ENCODE measurements around the gene VIM. TPM values are rescaled to one million over a fixed set of nuclear protein-coding genes. Genes with fewer than 3 reads are reported as not detected.
"Not testable (repeated sequence)": the region's sequence is repeated elsewhere in the genome, so short reads cannot be mapped to it uniquely, and the experiment has no call there.

Gene VIM
- total RNA-seq, 2 donors from 2014 or later: 539 to 1,025 TPM

GRCh38 chr10:17263580-17263979, 35.5 kb downstream of the VIM start:
- DNase-seq: no peak

DNA sequence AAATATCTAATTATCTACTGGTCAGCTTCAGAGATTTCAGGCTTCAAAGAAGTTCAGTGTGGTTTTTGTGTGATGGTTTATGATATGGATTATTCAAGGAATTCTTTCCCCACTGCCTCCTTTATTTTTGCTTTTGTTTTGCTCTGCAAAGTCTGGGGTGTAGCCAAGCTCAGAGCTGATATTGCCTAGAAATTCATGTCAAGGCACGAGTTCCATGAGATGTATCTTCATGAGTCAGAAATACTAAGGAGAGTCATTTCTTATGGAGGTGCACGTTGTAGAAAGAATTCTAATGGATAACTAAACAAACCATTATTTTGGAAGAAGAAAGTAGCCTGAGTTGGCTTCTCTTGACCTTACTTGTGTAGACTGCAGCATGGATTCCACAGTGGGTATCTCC, 37.4 kb downstream of the VIM start:
- Histone ChIP-seq H3K4me1 (no peaks in the 10 kb centered on the region), H3K36me3 (replicated peaks in 1 of 2; ENCODE audit: insufficient read depth in 1 of 2, low read depth in 2 of 2) (no peaks in the 10 kb centered on the region), H3K27ac (no peak overlapping the region), H3K27me3 (no peaks in the 10 kb centered on the region), H3K9me3 (peaks cover 0 to 16% (median 0%) of the 10 kb centered on the region in 3 donors), H3K4me3 (no peak overlapping the region)
- WGBS, 2 donors: 56 to 73% methylated on average over 2 of the region's 2 CpGs
- ATAC-seq (no peak), DNase-seq (no peak)
- TF ChIP-seq CTCF (IDR thresholded peaks at IDR 0.05) (no peak), POLR2A (IDR thresholded peaks at IDR 0.05) (no peak)
- intact Hi-C loops (cut with DNase I): no loop called here

More at GRCh38 chr10:17263580-17263979, 35.5 kb downstream of the VIM start:
- Histone ChIP-seq H3K9me3 (peaks cover 0 to 16% (median 0%) of the 10 kb centered on the region in 3 donors), H3K27ac (no peak overlapping the region), H3K36me3 (replicated peaks in 1 of 2; ENCODE audit: insufficient read depth in 1 of 2, low read depth in 2 of 2) (no peaks in the 10 kb centered on the region), H3K4me1 (no peaks in the 10 kb centered on the region), H3K27me3 (no peaks in the 10 kb centered on the region), H3K4me3 (no peak overlapping the region)
- WGBS, 2 donors: 79 to 86% methylated on average over 8 of the region's 8 CpGs
- intact Hi-C loops (cut with DNase I): no loop called here
- no peak for TF ChIP-seq POLR2A (IDR thresholded peaks at IDR 0.05)
- no peak for TF ChIP-seq CTCF (IDR thresholded peaks at IDR 0.05)
- ATAC-seq: no peak

- DNase-seq; H3K4me3 ChIP-seq; intact Hi-C loops (cut with DNase I); ATAC-seq; H3K27me3 ChIP-seq; H3K4me1 ChIP-seq; H3K27ac ChIP-seq; H3K36me3 ChIP-seq (replicated peaks in 1 of 2; ENCODE audit: insufficient read depth in 1 of 2, low read depth in 2 of 2): not testable (repeated sequence)
- peaks cover 0 to 16% (median 0%) of the 10 kb centered on the region in 3 donors for H3K9me3 ChIP-seq
- WGBS, 2 donors: 69 to 74% methylated on average over 6 of the region's 6 CpGs
Measured at GRCh38 chr10:17266549-17266948, 38.5 kb downstream of the VIM start.

DNA sequence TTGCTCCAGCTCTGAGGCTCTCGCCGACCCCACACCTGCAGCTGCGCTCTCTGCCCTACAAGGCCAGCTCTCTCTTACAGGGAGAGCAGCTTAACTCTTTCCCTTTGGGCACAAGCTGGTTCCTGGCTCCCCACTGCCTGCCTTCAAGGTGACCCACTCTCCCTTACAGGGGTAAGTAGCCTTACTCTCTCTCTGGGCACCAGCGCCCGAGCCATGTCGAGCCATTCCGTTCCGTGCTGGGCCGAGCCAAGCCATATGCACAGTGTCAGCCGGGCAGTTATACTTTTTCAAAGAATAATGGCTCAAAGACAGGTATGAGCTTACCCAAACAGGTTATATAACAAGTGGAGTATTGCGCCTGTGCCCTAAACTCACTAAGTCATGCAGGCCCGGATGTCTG, 44.6 kb downstream of the VIM start:
- whole genome bisulfite sequencing, 2 donors: 81 to 90% methylated on average over 12 of the region's 12 CpGs
- no peaks in the 10 kb centered on the region for H3K36me3 ChIP-seq (replicated peaks in 1 of 2; ENCODE audit: insufficient read depth in 1 of 2, low read depth in 2 of 2)
- ATAC-seq (no peak), DNase-seq (no peak)
- intact Hi-C loops (cut with DNase I): no loop called here
- no peaks in the 10 kb centered on the region for H3K9me3 ChIP-seq
- TF ChIP-seq CTCF (IDR thresholded peaks at IDR 0.05): no peak
- TF ChIP-seq POLR2A (IDR thresholded peaks at IDR 0.05): no peak
- H3K27me3 ChIP-seq: no peaks in the 10 kb centered on the region
- H3K27ac ChIP-seq: no peak overlapping the region
- no peaks in the 10 kb centered on the region for H3K4me1 ChIP-seq
- H3K4me3 ChIP-seq: no peak overlapping the region

DNA sequence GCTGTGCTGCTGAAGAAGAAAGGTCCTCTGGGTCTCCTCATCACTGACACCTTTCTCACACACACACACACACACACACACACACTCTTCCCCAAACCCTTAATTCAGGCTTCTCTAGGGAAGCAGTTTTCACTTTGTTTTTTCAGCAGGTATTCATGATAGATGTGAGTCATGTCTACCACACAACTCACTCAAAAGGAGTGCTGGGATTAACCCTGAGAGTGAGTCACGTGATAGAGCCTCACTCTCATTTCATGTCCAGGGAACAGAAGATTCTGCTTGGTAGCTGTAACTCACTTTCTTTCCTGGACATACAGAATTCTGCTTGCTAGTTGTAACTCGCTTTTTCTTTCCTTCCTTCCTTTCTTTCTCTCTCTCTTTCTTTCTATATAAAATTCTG, 45.4 kb downstream of the VIM start:
- H3K4me1 ChIP-seq: no peaks in the 10 kb centered on the region
- no peaks in the 10 kb centered on the region for H3K27me3 ChIP-seq
- H3K4me3 ChIP-seq: no peak overlapping the region
- ATAC-seq: no peak
- intact Hi-C loops (cut with DNase I): no loop called here
- no peak for DNase-seq
- no peaks in the 10 kb centered on the region for H3K9me3 ChIP-seq
- no peak overlapping the region for H3K27ac ChIP-seq
- WGBS, 2 donors: 65 to 68% methylated on average over 2 of the region's 2 CpGs
- TF ChIP-seq CTCF (IDR thresholded peaks at IDR 0.05): no peak
- no peak for TF ChIP-seq POLR2A (IDR thresholded peaks at IDR 0.05)
- no peaks in the 10 kb centered on the region for H3K36me3 ChIP-seq (replicated peaks in 1 of 2; ENCODE audit: insufficient read depth in 1 of 2, low read depth in 2 of 2)
